Measurements from ENCODE around the gene XYLT1.
A peak's percentile ranks its signal among the peaks of the same experiment; 100 is the strongest.

The XYLT1 gene

DNA sequence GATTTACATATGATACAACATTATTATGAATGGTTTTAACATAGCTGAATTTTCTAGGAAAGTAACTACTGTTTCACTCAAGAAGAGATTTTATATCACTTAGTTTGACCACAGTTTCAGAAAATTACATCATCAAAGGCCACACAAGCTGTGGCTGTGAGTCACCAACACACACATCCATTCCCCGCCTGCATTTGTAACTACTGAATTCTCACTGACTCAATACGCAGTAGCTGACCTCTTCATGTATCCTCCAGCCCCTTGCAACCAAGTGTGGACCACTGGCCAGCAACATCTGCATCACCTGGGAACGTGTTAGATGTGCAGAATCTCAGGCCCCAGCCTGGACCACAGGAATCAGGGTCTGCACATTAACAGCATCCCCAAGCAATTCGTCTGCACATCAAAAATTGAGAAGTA is 197.6 kb downstream of the XYLT1 start:
- DNase-seq = no peak

GRCh38 chr16:17272716-17273115 is 198.0 kb downstream of the XYLT1 start:
- no peak for DNase-seq

GRCh38 chr16:17271687-17272086 is 199.1 kb downstream of the XYLT1 start:
- no peak for DNase-seq

- DNase-seq = no peak
Observed at GRCh38 chr16:17270683-17271109, 200.1 kb downstream of the XYLT1 start.

GRCh38 chr16:17270111-17270510 is 200.6 kb downstream of the XYLT1 start:
- DNase-seq = peak; percentile 26

DNA sequence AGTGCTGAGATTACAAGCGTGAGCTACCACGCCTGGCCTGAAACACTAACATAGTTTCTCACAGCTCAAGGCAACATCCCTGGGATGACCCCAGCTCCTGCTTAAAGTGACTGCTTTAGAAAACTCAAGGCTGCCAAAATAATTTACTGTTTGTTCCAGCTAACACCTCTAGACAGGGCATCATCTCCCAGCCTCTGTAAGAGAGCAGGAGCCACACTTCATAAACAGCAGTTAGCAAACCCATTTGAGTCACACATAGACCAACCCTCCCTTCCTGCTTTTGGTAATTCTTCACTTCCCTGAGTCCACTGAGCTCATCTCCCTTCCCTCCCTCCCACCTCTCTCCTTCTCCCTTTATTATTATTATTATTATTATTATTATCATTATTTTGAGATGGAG is 201.3 kb downstream of the XYLT1 start:
- no peak for DNase-seq

DNA sequence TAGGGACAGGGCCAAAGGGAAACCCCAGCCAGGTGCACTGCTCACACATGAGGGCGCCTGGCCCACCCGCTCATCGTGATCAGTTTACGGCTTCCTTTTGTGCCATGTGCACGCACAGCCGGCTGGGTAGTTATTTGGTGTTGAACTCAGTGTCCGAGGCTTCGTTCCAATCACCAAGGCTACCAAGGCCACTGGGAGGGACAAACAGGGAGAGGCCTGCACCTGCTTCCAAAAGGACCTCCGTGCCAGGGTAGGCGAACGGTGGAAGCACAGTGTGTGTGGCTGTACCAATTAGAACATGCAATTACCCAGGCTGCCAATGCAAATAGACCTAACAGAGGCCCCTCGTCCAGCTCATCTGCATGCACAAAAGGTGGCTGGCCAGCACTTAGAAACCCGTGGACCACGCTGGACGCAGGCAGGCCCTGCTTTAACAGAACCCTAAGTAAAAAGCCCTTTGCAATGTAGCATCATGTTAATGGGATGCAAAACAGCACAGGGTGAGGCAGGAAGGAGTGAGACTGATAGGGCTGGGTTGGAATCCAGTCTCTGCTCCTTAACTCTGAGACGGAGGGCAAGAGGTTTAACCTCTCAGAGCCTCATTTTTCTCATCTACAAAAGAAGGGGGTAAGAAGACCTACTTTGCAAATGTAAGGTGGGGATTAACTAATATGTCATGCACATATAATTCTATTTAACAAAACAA is 204.0 kb downstream of the XYLT1 start:
- DNase-seq = peak; percentile 76

DNA sequence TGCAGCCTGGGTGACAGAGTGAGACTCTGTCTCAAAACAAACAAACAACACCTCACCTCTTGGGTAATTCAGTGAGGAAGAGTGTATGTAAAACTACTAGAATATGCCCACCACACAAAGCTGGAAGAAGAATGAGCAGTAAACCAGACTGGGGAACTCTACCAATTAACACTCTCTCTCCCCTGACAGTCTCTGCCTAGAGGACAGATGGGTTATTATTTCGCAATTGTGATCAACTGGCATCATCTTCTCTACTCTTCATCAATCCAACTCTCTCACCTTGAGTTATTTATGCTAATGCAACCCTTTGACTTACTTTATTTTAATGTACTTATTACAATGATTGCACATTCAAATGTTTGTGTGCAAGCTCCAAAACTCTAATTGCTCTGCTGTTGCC is 205.6 kb downstream of the XYLT1 start:
- DNase-seq = no peak

DNA sequence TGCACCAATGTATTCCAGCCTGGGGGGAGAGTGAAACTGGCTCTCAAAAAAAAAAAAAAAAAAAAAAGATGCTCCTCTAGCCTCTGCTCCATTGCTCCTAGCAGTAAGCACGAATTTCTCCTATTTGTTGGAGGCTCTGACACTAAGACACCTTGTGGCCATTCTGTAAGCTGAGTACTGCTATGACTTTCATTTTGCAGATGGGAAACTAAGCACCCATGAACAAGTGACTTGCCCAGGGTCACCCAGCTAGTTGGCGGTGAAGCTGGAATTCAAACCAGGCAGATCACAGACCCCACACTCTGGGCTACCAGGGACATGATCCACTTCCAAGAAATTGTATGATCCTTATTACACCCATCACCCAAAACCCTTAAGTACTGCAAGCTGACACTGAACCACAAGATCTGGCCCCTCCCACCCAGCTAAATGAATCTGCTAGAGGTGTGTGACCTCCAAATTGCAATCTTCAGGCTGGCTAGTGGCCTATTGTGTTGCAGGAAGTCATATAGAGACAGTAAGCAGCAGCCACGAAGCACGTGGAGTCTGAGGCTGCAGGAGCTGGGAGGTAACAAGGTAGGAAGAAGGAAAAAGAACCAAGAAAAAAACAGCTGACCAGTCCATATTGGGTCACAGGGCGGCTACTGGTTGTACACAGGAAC is 209.4 kb downstream of the XYLT1 start:
- DNase-seq = no peak

DNA sequence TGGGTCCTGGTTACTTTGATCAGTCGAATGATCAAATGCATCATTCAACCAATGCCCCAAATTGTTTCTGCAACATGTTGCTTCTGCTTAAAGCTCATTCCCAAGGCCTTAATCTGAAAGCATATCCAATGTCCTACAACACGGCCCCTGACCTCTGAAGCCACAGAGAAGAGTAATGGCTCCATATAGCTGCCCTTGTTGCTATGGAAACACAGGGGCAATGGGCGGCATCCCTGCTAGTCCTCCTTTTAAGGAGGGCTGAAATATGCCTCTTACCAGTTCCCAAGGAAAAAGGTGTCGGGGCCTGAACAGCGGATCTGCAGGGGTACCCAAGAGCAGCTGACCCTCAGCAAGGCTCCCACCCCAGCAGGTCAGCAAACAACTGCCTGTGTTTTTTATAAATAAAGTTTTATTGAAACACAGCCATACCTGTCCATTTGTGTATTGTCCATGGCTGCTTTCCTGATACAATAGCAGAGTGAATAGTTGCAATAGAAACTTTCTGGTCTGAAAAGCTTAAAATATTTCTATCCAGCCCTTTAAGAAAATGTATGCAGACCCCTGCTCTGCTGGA is 210.4 kb downstream of the XYLT1 start:
- DNase-seq = no peak

- DNase-seq = no peak
Observed at GRCh38 chr16:17259751-17260270, 210.9 kb downstream of the XYLT1 start.

- DNase-seq = no peak
Observed at GRCh38 chr16:17258848-17259713, 211.7 kb downstream of the XYLT1 start.

GRCh38 chr16:17258077-17258599 is 212.6 kb downstream of the XYLT1 start:
- DNase-seq = no peak

- DNase-seq = no peak
Observed at GRCh38 chr16:17257426-17258023, 213.2 kb downstream of the XYLT1 start.

DNA sequence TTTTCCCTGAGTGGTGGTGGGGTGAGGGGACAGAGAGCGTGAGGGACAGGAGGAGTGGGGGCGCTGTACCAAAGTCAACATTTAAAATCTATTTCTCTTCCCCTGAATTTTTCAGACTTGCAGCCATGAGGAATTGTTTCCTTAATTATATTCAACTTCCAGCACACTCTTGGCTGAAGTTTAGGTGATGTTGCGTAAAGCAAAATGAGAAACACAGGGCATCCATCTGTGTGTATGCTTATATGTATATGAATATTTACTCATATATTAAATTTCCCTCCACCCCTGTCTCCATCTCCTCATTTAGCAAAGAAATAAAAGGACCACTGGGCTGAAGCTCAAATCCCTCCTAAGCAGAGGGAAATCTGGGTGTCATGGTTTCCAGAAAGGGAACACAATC is 218.1 kb downstream of the XYLT1 start:
- DNase-seq = no peak

DNA sequence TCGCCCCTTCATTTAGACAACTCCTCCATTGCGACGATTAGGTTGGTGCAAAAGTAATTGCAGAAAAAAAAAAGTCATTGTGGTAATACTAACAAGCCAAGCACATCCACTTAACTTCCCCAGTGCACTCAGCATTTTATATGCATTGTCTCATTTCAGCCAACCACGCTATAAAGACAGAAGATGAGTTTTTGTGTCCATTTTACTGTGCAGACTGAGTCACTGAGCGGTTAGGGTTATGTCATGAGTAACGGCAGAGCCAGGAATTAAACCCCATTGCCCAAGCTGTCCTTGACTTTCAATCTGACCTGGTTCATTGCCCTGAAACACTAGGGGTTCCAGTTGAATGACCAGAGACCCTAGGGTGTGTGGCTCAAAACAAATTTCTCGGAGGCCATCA is 218.7 kb downstream of the XYLT1 start:
- no peak for DNase-seq

DNA sequence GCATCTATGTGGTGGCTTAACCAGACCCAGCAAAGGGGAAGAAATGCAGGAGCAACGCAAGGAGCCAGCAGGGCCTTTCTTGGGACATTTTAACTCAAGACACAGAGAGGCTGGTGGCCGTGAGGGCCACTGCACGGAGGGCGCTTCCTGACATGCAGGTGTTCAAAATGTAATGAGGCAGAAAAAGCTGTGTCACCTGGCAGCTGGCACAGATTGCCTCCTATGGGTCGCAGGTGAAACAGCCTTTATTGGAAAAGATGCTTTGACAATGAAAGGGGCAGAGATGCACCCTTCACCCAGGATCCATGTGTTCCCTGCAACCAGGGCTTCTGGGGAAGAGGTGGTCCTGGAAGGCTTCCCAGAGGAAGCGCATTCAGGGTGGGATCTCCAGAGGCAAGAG is 219.3 kb downstream of the XYLT1 start:
- DNase-seq = no peak

DNA sequence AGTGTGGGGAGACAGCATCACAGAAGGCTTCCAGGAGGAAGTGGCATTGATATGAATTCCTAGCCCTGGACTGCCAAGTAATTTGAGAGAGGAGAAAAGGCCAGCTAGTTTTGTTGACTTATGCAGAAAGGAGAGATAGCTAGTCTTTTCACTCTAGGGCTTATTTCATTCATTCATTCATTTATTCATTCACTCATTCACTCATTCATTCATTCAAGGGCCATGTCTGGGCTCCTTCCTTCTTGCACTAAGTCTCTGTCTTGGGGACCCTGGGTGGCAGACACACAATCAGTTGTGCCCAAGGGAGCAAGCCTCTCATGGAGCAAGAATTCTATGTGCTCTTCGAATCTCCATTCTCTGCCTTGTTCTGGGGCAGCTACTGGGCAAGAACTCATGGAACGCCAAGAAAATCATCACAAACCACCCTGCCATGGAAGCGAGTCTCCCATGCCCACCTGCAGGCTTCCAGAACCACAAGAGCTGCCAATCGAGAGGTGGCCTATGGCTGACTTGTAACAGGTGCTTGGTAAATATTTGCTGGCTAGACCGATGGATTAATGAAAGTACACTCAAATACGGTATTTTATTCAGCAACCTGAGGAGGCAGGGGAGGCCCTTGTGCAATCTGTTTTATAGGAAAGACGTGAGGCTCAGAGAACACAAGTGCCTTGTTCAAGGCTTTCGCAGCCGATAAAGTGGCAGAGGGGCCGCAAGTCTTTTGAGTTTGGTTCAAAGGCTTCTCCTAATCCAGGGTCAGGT is 223.6 kb downstream of the XYLT1 start:
- DNase-seq = no peak

GRCh38 chr16:17246268-17246885 is 224.4 kb downstream of the XYLT1 start:
- no peak for DNase-seq

- no peak for DNase-seq
Observed at GRCh38 chr16:17245776-17246175, 225.0 kb downstream of the XYLT1 start.

DNA sequence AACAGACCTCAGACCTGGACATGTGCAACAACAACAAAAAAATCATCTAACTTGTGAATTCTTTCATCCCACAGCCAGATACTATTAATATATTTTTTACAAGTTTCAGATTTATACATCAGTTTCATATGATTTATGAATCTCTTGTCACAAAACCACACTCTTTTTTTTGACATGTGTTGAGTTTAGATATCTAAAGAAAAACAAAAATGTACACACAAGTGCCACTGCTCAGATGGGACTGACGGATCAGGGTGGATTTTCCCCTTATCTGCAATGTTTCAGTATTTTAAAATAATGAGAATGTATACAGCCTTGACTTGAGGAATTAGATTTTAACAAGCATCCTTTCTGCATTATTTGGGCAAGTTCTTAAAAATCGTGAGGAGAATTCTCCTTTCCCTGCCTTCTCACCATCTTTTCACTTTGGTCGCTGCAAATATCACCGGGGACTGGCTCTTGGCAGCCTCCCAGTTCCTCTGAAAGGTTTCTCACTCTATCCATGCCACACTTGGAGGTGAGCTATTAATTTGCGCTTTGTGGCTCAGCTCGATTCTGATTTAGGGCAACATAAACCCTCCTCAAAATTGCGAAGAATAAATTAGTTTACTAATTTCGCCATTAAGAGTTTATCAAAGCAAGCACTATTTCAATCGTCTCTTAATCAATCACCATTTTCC is 225.7 kb downstream of the XYLT1 start:
- DNase-seq = no peak
